Naive thymus-derived CD8-positive, alpha-beta T cell (primary cell): ENCODE measurements around the gene CAMK4. TPM values are rescaled to one million over a fixed set of nuclear protein-coding genes. Genes with fewer than 3 reads are reported as not detected.

ENCODE experiments used
- ATAC-seq, 2 donors: fragments of 150-1000 bp; cut with Tn5 transposase in 1 of 2; sonication (Bioruptor Pico), chemical (Tn5 transposase) in 1 of 2; 1 replicate in 1 of 2; 2 replicates in 1 of 2; pipeline ENCODE4 v1.10.0; 2021; ENCODE audit warnings: mild to moderate bottlenecking in 2 of 2, moderate library complexity in 2 of 2
- POLR2A ChIA-PET: fragments of 350-600 bp; sonication (Branson Sonifier 250); formaldehyde crosslinking; loops from one replicate; lab custom pipeline; 2021; ENCODE audit warnings: antibody characterized with exemption; lab: Charles Lee
- DNase-seq, 10 donors: peaks; one replicate each; pipeline versions ENCODE4 v3.0.0 to v3.0.0-alpha.2; 2020 to 2022
- H3K27ac Mint-ChIP-seq, 10 donors: one replicate each; pipeline ENCODE4 v1.8.0; 2020 to 2022; ENCODE audit warnings: mild to moderate bottlenecking in 10 of 10, mixed read lengths in 10 of 10, moderate library complexity in 4 of 10, inconsistent platforms in 1 of 10
- H3K27me3 Mint-ChIP-seq, 5 donors: one replicate each; pipeline ENCODE4 v1.8.0; 2021 to 2022; ENCODE audit warnings: mixed read lengths in 5 of 5
- H3K36me3 Mint-ChIP-seq, 3 donors: one replicate each; pipeline ENCODE4 v1.8.0; 2020 to 2022; ENCODE audit warnings: mixed read lengths in 3 of 3, mild to moderate bottlenecking in 2 of 3, inconsistent platforms in 1 of 3
- H3K4me1 Mint-ChIP-seq, 4 donors: one replicate each; pipeline ENCODE4 v1.8.0; 2021 to 2022; ENCODE audit warnings: mixed read lengths in 4 of 4
- H3K4me3 Mint-ChIP-seq, 10 donors: one replicate each; pipeline ENCODE4 v1.8.0; 2020 to 2022; ENCODE audit warnings: mild to moderate bottlenecking in 10 of 10, mixed read lengths in 10 of 10, moderate library complexity in 6 of 10, inconsistent platforms in 1 of 10
- H3K9me3 Mint-ChIP-seq, 9 donors: one replicate each; pipeline ENCODE4 v1.8.0; 2020 to 2022; ENCODE audit warnings: mixed read lengths in 9 of 9, mild to moderate bottlenecking in 3 of 9, inconsistent platforms in 1 of 9, moderate library complexity in 1 of 9
- polyA plus RNA-seq, 3 donors: library from polyadenylated mRNA; unstranded; fragments of 300-500 nt; fragmentation: Illumina TruSeq; gene quantifications; one replicate each; pipeline ENCODE4 v1.2.3, GENCODE V29; 2021
- total RNA-seq, 8 experiments: library from RNA in 2 of 8; stranded (reverse) in 2 of 8; gene quantifications; one replicate each; pipeline ENCODE4 v1.2.3 and lab custom pipeline; 2021 to 2026

Gene CAMK4
- total RNA-seq (100 to 1,000 TPM; 274 to 307 TPM), polyA plus RNA-seq (100 to 1,000 TPM in 2 of 3 donors, 10 to 100 TPM in 1; 93.3 to 134 (median 128) TPM), total RNA-seq (lab: John Stamatoyannopoulos, UW) (98.8 to 612 (median 292) reads per million in 6 experiments)

- ATAC-seq (peak; percentile 85 to 89), DNase-seq (peak; percentile 72 to 89 (median 86))
- H3K36me3 Mint-ChIP-seq = peaks cover 8 to 11% (median 8%) of the 10 kb centered on the region in 3 donors
- peak within 1 kb of the TSS; percentile 92 to 98 (median 96) for H3K27ac Mint-ChIP-seq
- peaks cover 0 to 2% (median 0%) of the 10 kb centered on the region in 5 donors for H3K27me3 Mint-ChIP-seq
- H3K4me3 Mint-ChIP-seq = peak within 1 kb of the TSS; percentile 95 to 99 (median 96)
- POLR2A ChIA-PET = interaction anchor here (1.0 to 5.9 kb wide), 15 partner anchors 9 to 241 kb away, joined by 3 to 107 read pairs (median 5); no protein-coding TSS in a partner anchor
- peaks cover 18 to 44% (median 28%) of the 10 kb centered on the region in 4 donors for H3K4me1 Mint-ChIP-seq
- H3K9me3 Mint-ChIP-seq = no peaks in the 10 kb centered on the region
These were observed at the start of gene CAMK4 for GRCh38 chr5:111223787-111224560. Gene CAMK4 (plus strand): TSS chr5:111224384. CDS start chr5:111224484, 100 bp downstream.

GRCh38 chr5:111183064-111183463, 41.1 kb upstream of the CAMK4 start:
- no peaks in the 10 kb centered on the region for H3K9me3 Mint-ChIP-seq
- DNase-seq = no peak
- no peak overlapping the region for H3K27ac Mint-ChIP-seq
- peaks cover 0 to 1% (median 0%) of the 10 kb centered on the region in 5 donors for H3K27me3 Mint-ChIP-seq
- H3K4me1 Mint-ChIP-seq = no peaks in the 10 kb centered on the region
- no peaks in the 10 kb centered on the region for H3K36me3 Mint-ChIP-seq
- POLR2A ChIA-PET = interaction anchor here (0.6 kb wide), 1 partner anchor 11 kb away, joined by 3 read pairs; no protein-coding TSS in a partner anchor
- ATAC-seq = no peak
- H3K4me3 Mint-ChIP-seq = no peak overlapping the region

GRCh38 chr5:111187079-111187478, 37.1 kb upstream of the CAMK4 start:
- no peak overlapping the region for H3K27ac Mint-ChIP-seq
- POLR2A ChIA-PET = no interaction called here

GRCh38 chr5:111194053-111194452, 30.1 kb upstream of the CAMK4 start:
- Mint-ChIP-seq H3K4me1 (peaks cover 0 to 2% (median 0%) of the 10 kb centered on the region in 4 donors), H3K27ac (no peak overlapping the region), H3K9me3 (no peaks in the 10 kb centered on the region), H3K4me3 (no peak overlapping the region), H3K27me3 (peaks cover 0 to 12% (median 0%) of the 10 kb centered on the region in 5 donors), H3K36me3 (no peaks in the 10 kb centered on the region)
- ATAC-seq = no peak
- DNase-seq = no peak
- POLR2A ChIA-PET = no interaction called here

More at GRCh38 chr5:111187079-111187478, 37.1 kb upstream of the CAMK4 start:
- no peaks in the 10 kb centered on the region for H3K9me3 Mint-ChIP-seq
- H3K36me3 Mint-ChIP-seq = no peaks in the 10 kb centered on the region
- H3K4me1 Mint-ChIP-seq = no peaks in the 10 kb centered on the region
- ATAC-seq = no peak
- no peak for DNase-seq
- no peak overlapping the region for H3K4me3 Mint-ChIP-seq
- peaks cover 0 to 6% (median 0%) of the 10 kb centered on the region in 5 donors for H3K27me3 Mint-ChIP-seq

- DNase-seq (no peak), ATAC-seq (no peak)
- no peak overlapping the region for H3K27ac Mint-ChIP-seq
- H3K27me3 Mint-ChIP-seq = peaks cover 0 to 12% (median 0%) of the 10 kb centered on the region in 5 donors
- H3K36me3 Mint-ChIP-seq = no peaks in the 10 kb centered on the region
- POLR2A ChIA-PET = no interaction called here
- no peak overlapping the region for H3K4me3 Mint-ChIP-seq
- peaks cover 0 to 2% (median 0%) of the 10 kb centered on the region in 4 donors for H3K4me1 Mint-ChIP-seq
- no peaks in the 10 kb centered on the region for H3K9me3 Mint-ChIP-seq
These were observed 29.3 kb upstream of the CAMK4 start for GRCh38 chr5:111194925-111195324.

GRCh38 chr5:111197523-111197922, 26.7 kb upstream of the CAMK4 start:
- H3K4me1 Mint-ChIP-seq = peaks cover 0 to 4% (median 3%) of the 10 kb centered on the region in 4 donors
- H3K9me3 Mint-ChIP-seq = no peaks in the 10 kb centered on the region
- peaks cover 0 to 8% (median 0%) of the 10 kb centered on the region in 5 donors for H3K27me3 Mint-ChIP-seq
- no peaks in the 10 kb centered on the region for H3K36me3 Mint-ChIP-seq
- no peak overlapping the region for H3K4me3 Mint-ChIP-seq
- POLR2A ChIA-PET = interaction anchor here (0.9 kb wide), 1 partner anchor 27 kb away, joined by 3 read pairs; no protein-coding TSS in a partner anchor
- no peak for DNase-seq
- ATAC-seq = no peak
- H3K27ac Mint-ChIP-seq = peak overlapping the region in 1 of 10 donors; percentile 47

- H3K4me1 Mint-ChIP-seq = peaks cover 0 to 4% (median 3%) of the 10 kb centered on the region in 4 donors
- no peak overlapping the region for H3K27ac Mint-ChIP-seq
- DNase-seq (no peak), ATAC-seq (no peak)
- POLR2A ChIA-PET = interaction anchor here (0.6 to 0.9 kb wide), 2 partner anchors 26 to 333 kb away, joined by 3 to 4 read pairs; no protein-coding TSS in a partner anchor
- no peaks in the 10 kb centered on the region for H3K9me3 Mint-ChIP-seq
- no peak overlapping the region for H3K4me3 Mint-ChIP-seq
- peaks cover 0 to 8% (median 0%) of the 10 kb centered on the region in 5 donors for H3K27me3 Mint-ChIP-seq
- no peaks in the 10 kb centered on the region for H3K36me3 Mint-ChIP-seq
These were observed 25.8 kb upstream of the CAMK4 start for GRCh38 chr5:111198281-111198966.

- no peak for ATAC-seq
- POLR2A ChIA-PET = interaction anchor here (1.2 kb wide), 1 partner anchor 79 kb away, joined by 3 read pairs; no protein-coding TSS in a partner anchor
- no peaks in the 10 kb centered on the region for H3K36me3 Mint-ChIP-seq
- peaks cover 3 to 6% (median 5%) of the 10 kb centered on the region in 4 donors for H3K4me1 Mint-ChIP-seq
- no peak overlapping the region for H3K4me3 Mint-ChIP-seq
- H3K27me3 Mint-ChIP-seq = peaks cover 0 to 11% (median 0%) of the 10 kb centered on the region in 5 donors
- no peaks in the 10 kb centered on the region for H3K9me3 Mint-ChIP-seq
- DNase-seq = no peak
- no peak overlapping the region for H3K27ac Mint-ChIP-seq
These were observed 23.4 kb upstream of the CAMK4 start for GRCh38 chr5:111200828-111201227.

- no peak overlapping the region for H3K4me3 Mint-ChIP-seq
These were observed 22.5 kb upstream of the CAMK4 start for GRCh38 chr5:111201705-111202104.

GRCh38 chr5:111211341-111211740, 12.8 kb upstream of the CAMK4 start:
- Mint-ChIP-seq H3K27me3 (peaks cover 0 to 1% (median 0%) of the 10 kb centered on the region in 5 donors), H3K9me3 (peaks cover 0 to 4% (median 0%) of the 10 kb centered on the region in 9 donors), H3K27ac (peak overlapping the region in 1 of 10 donors; percentile 37), H3K36me3 (peaks cover 0 to 5% (median 0%) of the 10 kb centered on the region in 3 donors), H3K4me1 (peaks cover 4 to 8% (median 8%) of the 10 kb centered on the region in 4 donors), H3K4me3 (peak overlapping the region in 7 of 10 donors; percentile 46 to 69 (median 58))
- DNase-seq (no peak), ATAC-seq (no peak)
- POLR2A ChIA-PET = interaction anchor here (0.6 to 1.3 kb wide), 5 partner anchors 10 to 67 kb away, joined by 3 to 7 read pairs (median 4); partner anchors contain the start of gene CAMK4

More at GRCh38 chr5:111201705-111202104, 22.5 kb upstream of the CAMK4 start:
- POLR2A ChIA-PET = no interaction called here
- Mint-ChIP-seq H3K4me1 (peaks cover 3 to 6% (median 5%) of the 10 kb centered on the region in 4 donors), H3K9me3 (no peaks in the 10 kb centered on the region), H3K27me3 (peaks cover 0 to 7% (median 0%) of the 10 kb centered on the region in 5 donors), H3K27ac (no peak overlapping the region), H3K36me3 (no peaks in the 10 kb centered on the region)
- ATAC-seq = no peak
- DNase-seq = no peak

- DNase-seq = no peak
These were observed 10.0 kb upstream of the CAMK4 start for GRCh38 chr5:111214052-111214742.

More at GRCh38 chr5:111214052-111214742, 10.0 kb upstream of the CAMK4 start:
- Mint-ChIP-seq H3K27ac (no peak overlapping the region), H3K36me3 (peaks cover 0 to 5% (median 0%) of the 10 kb centered on the region in 3 donors), H3K4me1 (peaks cover 4 to 8% (median 8%) of the 10 kb centered on the region in 4 donors), H3K4me3 (peak overlapping the region in 1 of 10 donors; percentile 11), H3K27me3 (peaks cover 0 to 4% (median 0%) of the 10 kb centered on the region in 5 donors), H3K9me3 (peaks cover 0 to 5% (median 0%) of the 10 kb centered on the region in 9 donors)
- POLR2A ChIA-PET = no interaction called here
- ATAC-seq = peak in 1 of 2 donors; percentile 52
